HFFc6 (cell line): ENCODE data around the gene HECW1. TPM values are rescaled to one million over a fixed set of nuclear protein-coding genes. Genes with fewer than 3 reads are reported as not detected.
A peak's percentile ranks its signal among the peaks of the same experiment; 100 is the strongest.
"Not testable (repeated sequence)": the region's sequence is repeated elsewhere in the genome, so short reads cannot be mapped to it uniquely, and the experiment has no call there.

Experiments used
- DNase-seq: peaks from one replicate; pipeline ENCODE4 v3.0.0-alpha.2; 2018
- H3K27ac Mint-ChIP-seq: 2 replicates; pipeline ENCODE4 v1.8.0; 2020; ENCODE audit warnings: mild to moderate bottlenecking, mixed read lengths
- H3K27me3 Mint-ChIP-seq: 2 replicates; pipeline ENCODE4 v1.8.0; 2021; ENCODE audit warnings: mild to moderate bottlenecking, moderate library complexity, mixed read lengths; ENCODE audit not compliant: insufficient read depth
- H3K36me3 Mint-ChIP-seq: 2 replicates; pipeline ENCODE4 v1.8.0; 2021; ENCODE audit warnings: low read depth, mixed read lengths
- H3K4me1 Mint-ChIP-seq: 2 replicates; pipeline ENCODE4 v1.8.0; 2020; ENCODE audit warnings: low read depth, mixed read lengths
- H3K4me3 Mint-ChIP-seq: 2 replicates; pipeline ENCODE4 v1.8.0; 2020; ENCODE audit warnings: mild to moderate bottlenecking, moderate library complexity, mixed read lengths
- H3K9me3 Mint-ChIP-seq: 2 replicates; pipeline ENCODE4 v1.8.0; 2020; ENCODE audit warnings: mild to moderate bottlenecking, mixed read lengths
- total RNA-seq, 6 experiments: library from RNA; stranded (reverse); fragmentation: NEBNext Ultra II Directional; extraction: Animal tissue kit (Norgen Biotek cat#: 25700); gene quantifications; 2 replicates in 1 of 6; 3 replicates in 5 of 6; pipeline ENCODE4 v1.2.3, GENCODE V29; 2021
- TF ChIP-seq, protein P1 (sequence below): fragments of 200-600 bp; sonication (generic); IDR thresholded peaks from 2 replicates; pipeline ENCODE4 v1.5.0; 2021; ENCODE audit warnings: antibody characterized with exemption, mild to moderate bottlenecking

Gene HECW1
- total RNA-seq, 6 experiments from 2014 or later, result 3.4 to 6.5 (median 5.3) TPM

DNA sequence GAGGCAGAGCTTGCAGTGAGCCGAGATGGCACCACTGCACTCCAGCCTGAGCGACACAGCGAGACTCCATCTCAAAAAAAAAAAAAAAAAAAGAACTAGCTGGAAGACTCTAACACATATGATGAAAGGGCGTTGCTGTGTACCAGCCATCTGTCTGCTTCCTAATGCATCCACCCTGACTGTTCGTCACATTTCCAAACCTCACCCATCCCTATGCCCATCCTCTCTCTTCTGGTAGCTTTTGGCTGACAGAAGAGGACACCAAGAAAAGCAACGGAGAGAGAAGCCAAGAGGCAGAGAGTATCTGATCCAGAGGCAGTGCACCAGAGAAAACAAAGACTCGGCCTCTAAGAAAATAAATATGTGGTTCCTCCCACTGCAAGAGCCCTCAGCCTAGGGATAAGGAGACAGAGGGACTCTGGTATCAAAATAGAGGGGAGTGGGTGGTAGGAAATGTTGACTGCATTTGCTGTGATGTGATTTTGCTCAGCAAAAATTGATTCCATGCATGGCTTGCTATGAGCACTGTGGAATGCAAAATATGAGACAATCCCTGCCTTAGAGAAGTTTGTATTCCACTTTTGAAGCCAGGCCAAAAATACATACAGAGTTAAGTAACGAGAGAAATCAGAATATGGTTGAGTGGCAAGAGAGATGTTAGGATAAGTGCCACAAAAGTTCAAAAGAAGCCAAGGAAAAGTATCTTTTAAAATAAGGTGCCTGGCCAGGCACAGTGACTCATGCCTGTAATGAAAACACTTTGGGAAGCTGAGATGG, 369.6 kb downstream of the HECW1 start:
- Mint-ChIP-seq H3K27ac (peak overlapping the region; percentile 37), H3K36me3 (no peaks in the 10 kb centered on the region), H3K27me3 (no peaks in the 10 kb centered on the region; the same call in 1 of the 2 replicates), H3K4me3 (peak overlapping the region; percentile 10), H3K4me1 (peaks cover 37% of the 10 kb centered on the region), H3K9me3 (no peaks in the 10 kb centered on the region)
- peak; percentile 65 for DNase-seq
- TF ChIP-seq, protein P1, sequence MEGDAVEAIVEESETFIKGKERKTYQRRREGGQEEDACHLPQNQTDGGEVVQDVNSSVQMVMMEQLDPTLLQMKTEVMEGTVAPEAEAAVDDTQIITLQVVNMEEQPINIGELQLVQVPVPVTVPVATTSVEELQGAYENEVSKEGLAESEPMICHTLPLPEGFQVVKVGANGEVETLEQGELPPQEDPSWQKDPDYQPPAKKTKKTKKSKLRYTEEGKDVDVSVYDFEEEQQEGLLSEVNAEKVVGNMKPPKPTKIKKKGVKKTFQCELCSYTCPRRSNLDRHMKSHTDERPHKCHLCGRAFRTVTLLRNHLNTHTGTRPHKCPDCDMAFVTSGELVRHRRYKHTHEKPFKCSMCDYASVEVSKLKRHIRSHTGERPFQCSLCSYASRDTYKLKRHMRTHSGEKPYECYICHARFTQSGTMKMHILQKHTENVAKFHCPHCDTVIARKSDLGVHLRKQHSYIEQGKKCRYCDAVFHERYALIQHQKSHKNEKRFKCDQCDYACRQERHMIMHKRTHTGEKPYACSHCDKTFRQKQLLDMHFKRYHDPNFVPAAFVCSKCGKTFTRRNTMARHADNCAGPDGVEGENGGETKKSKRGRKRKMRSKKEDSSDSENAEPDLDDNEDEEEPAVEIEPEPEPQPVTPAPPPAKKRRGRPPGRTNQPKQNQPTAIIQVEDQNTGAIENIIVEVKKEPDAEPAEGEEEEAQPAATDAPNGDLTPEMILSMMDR, result no peak

DNA sequence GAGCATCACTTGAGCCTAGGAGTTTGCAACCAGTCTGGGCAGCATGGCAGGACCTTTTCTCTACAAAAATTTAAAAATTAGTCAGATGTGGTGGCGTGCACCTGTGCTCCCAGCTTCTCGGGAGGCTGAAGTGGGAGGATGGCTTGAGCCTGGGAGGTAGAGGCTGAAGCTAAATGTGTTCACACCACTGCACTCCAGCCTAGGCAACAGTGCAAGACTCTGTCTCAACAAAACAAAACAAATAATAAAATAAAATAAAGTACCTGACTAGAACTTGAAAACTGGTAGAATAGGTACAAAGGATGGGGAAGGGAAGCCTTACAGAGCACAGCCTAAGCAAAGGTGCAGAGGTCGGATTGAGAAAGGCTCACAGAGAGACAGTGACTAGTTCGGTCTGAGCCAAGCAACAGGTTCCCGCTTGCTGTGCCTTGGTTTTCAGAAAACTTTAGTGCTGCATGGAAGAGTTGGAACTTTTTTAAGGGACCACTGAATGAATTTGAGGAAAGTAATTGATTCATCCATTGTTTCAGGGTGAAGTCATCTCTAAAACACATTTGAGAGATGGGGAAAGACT, 370.3 kb downstream of the HECW1 start:
- H3K27me3 Mint-ChIP-seq, result no peaks in the 10 kb centered on the region; the same call in 1 of the 2 replicates
- H3K27ac Mint-ChIP-seq, result peak overlapping the region; percentile 37
- DNase-seq, result no peak
- no peaks in the 10 kb centered on the region for H3K36me3 Mint-ChIP-seq
- no peak overlapping the region; the same call in 1 of the 2 replicates for H3K4me3 Mint-ChIP-seq
- no peaks in the 10 kb centered on the region for H3K9me3 Mint-ChIP-seq
- H3K4me1 Mint-ChIP-seq, result peaks cover 33% of the 10 kb centered on the region
- TF ChIP-seq, protein P1, result no peak

DNA sequence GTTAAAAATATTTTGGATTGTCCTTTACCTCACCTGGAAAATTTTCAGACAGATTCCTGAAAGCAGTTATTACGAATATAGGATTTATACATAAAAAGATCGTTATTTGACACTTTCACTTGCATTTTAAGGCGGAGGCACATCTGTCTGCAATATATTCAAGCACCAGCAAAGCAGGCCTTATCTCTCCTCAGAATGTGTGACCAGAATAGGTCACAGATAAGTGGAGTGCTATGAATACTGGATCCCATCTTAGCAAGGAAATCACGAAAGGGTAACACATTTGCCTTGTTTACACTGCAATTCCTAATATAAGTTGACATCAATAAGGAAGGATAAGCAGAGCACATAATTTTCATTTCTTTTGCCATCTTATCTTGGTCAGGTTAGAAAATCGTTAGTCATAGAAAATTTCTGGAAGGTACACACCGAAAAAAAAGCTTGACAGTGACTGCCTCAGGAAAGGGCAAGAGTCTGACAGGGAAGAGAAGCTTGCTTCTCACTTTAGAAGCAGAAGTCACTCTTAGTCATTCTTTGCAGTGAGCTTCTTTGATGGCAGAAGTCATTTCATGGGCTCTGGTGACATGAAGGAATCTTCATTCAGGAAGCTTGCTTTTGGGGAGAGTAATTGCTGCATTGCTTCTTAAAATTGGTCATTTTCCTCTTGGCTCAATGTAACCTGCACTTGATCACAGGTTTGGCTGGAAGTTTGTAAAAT, 372.4 kb downstream of the HECW1 start:
- H3K27me3 Mint-ChIP-seq, result peaks cover 3% of the 10 kb centered on the region
- H3K4me3 Mint-ChIP-seq, result no peak overlapping the region
- H3K27ac Mint-ChIP-seq, result no peak overlapping the region

DNA sequence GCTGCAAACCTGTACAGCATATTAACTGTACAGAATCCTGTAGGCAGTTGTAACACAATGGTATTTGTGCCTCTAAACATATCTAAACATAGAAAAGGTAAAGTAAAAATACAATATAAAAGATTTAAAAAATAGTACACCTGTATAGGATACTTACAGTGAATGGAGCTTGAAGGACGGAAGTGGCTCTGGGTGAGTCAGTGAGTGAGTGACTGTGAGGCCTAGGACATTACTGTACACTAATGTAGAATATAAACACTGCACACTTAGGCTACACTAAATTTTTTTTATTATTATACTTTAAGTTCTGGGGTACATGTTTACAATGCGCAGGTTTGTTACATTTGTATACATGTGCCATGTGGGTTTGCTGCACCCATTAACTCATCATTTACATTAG, 373.1 kb downstream of the HECW1 start:
- Mint-ChIP-seq H3K4me1 (peaks cover 30% of the 10 kb centered on the region), H3K27me3 (peaks cover 5% of the 10 kb centered on the region), H3K36me3 (no peaks in the 10 kb centered on the region), H3K9me3 (no peaks in the 10 kb centered on the region), H3K27ac (no peak overlapping the region), H3K4me3 (no peak overlapping the region)
- TF ChIP-seq, protein P1, result no peak
- DNase-seq, result no peak

More for the DNA sequence above, 372.4 kb downstream of the HECW1 start:
- no peaks in the 10 kb centered on the region for H3K36me3 Mint-ChIP-seq
- TF ChIP-seq, protein P1, result no peak
- H3K4me1 Mint-ChIP-seq, result peaks cover 33% of the 10 kb centered on the region
- no peak for DNase-seq
- no peaks in the 10 kb centered on the region for H3K9me3 Mint-ChIP-seq

DNA sequence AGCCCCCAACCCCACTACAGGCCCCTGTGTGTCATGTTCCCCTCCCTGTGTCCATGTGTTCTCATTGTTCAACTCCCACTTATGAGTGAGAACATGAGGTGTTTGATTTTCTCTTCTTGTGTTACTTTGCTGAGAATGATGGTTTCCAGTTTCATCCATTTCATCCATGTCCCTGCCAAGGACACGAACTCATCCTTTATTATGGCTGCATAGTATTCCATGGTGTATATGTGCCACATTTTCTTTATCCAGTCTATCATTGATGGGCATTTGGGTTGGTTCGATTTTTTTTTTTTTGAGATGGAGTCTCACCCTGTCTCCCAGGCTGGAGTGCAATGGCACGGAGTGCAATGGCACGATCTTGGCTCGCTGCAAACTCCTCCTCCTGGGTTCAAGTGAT, 373.6 kb downstream of the HECW1 start:
- not testable (repeated sequence) for DNase-seq, H3K36me3 Mint-ChIP-seq, H3K27ac Mint-ChIP-seq, H3K9me3 Mint-ChIP-seq, H3K27me3 Mint-ChIP-seq, H3K4me3 Mint-ChIP-seq
- H3K4me1 Mint-ChIP-seq, result peaks cover 27% of the 10 kb centered on the region

DNA sequence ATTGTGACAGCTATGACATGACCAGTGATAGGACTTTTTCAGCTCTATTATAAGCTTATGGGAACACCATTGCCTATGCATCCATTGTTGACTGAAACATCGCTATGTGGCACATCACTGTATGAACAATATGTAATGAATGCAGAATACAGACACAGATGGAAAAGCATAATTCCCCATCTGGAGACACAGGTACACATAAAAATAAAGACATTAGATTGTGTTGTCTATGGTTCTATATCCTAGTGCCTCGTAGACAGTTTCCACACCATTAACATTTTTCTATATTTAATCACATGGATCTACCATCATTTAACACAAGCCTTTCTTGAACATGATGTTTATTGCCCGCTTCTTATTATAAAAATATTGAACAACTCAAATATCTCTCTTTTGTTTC, 374.2 kb downstream of the HECW1 start:
- H3K27me3 Mint-ChIP-seq, result peaks cover 5% of the 10 kb centered on the region
- no peak overlapping the region for H3K4me3 Mint-ChIP-seq
- H3K4me1 Mint-ChIP-seq, result peaks cover 26% of the 10 kb centered on the region
- no peak overlapping the region for H3K27ac Mint-ChIP-seq
- H3K9me3 Mint-ChIP-seq, result no peaks in the 10 kb centered on the region
- DNase-seq, result no peak
- H3K36me3 Mint-ChIP-seq, result no peaks in the 10 kb centered on the region
- TF ChIP-seq, protein P1, result no peak
